Smooth muscle cell (in vitro differentiated cells): ENCODE data around the gene CIB4. TPM values are rescaled to one million over a fixed set of nuclear protein-coding genes. Genes with fewer than 3 reads are reported as not detected.

ENCODE experiments used
- DNase-seq: peaks from one replicate; lab custom pipeline; 2025; ENCODE audit not compliant: unreplicated experiment; lab: John Stamatoyannopoulos, UW
- H2AFZ ChIP-seq: fragments of 200-600 bp; sonication (generic); 2 replicates; pipeline ENCODE4 v1.6.0; 2016; ENCODE audit warnings: antibody characterized with exemption, low read depth, mild to moderate bottlenecking
- H3F3A ChIP-seq: fragments of 200-600 bp; sonication (generic); 2 replicates; pipeline ENCODE4 v1.6.0; 2017; ENCODE audit warnings: antibody characterized with exemption, low read depth
- H3K27ac ChIP-seq: fragments of 200-600 bp; sonication (generic); 2 replicates; pipeline ENCODE4 v1.5.1; 2016; ENCODE audit warnings: low read depth, mild to moderate bottlenecking
- H3K27me3 ChIP-seq: fragments of 200-600 bp; sonication (generic); 2 replicates; pipeline ENCODE4 v1.6.1; 2016; ENCODE audit warnings: low read depth, mild to moderate bottlenecking
- H3K36me3 ChIP-seq: fragments of 200-600 bp; sonication (generic); 2 replicates; pipeline ENCODE4 v1.5.1; 2016; ENCODE audit warnings: low read depth
- H3K4me1 ChIP-seq: fragments of 200-600 bp; sonication (generic); 2 replicates; pipeline ENCODE4 v1.5.1; 2016; ENCODE audit warnings: low read depth
- H3K4me2 ChIP-seq: fragments of 200-600 bp; sonication (generic); 2 replicates; pipeline ENCODE4 v1.6.0; 2016; ENCODE audit warnings: mild to moderate bottlenecking
- H3K4me3 ChIP-seq: fragments of 200-600 bp; sonication (generic); 2 replicates; pipeline ENCODE4 v1.5.1; 2016; ENCODE audit warnings: mild to moderate bottlenecking
- H3K79me2 ChIP-seq: fragments of 200-600 bp; sonication (generic); 2 replicates; pipeline ENCODE4 v1.6.0; 2016; ENCODE audit warnings: low read depth, mild to moderate bottlenecking
- H3K9ac ChIP-seq: fragments of 200-600 bp; sonication (generic); 2 replicates; pipeline ENCODE4 v1.6.0; 2016; ENCODE audit warnings: low read depth
- H3K9me3 ChIP-seq: fragments of 200-600 bp; sonication (generic); replicated peaks from 2 replicates; pipeline ENCODE4 v1.5.1; 2016; ENCODE audit warnings: low read depth
- H4K20me1 ChIP-seq: fragments of 200-600 bp; sonication (generic); 2 replicates; pipeline ENCODE4 v1.6.0; 2016; ENCODE audit warnings: low read depth
- CTCF ChIP-seq: fragments of 200-600 bp; sonication (generic); IDR thresholded peaks from 2 replicates; pipeline ENCODE4 v1.5.1; 2017; ENCODE audit warnings: borderline replicate concordance, mild to moderate bottlenecking, antibody characterized with exemption; ENCODE audit not compliant: insufficient read depth, poor library complexity, severe bottlenecking
- WGBS: methylation state at CpG from one replicate; pipeline ENCODE4 v1.1.7; 2016; ENCODE audit warnings: low lambda C conversion rate; 5-methylcytosine and 5-hydroxymethylcytosine counted together
- polyA plus RNA-seq: library from polyadenylated mRNA; unstranded; fragments of >200 nt; fragmentation: Nextera tagmentation; extraction: Ambion mirVana; gene quantifications from 2 replicates; pipeline ENCODE4 v1.2.1, GENCODE V29; 2016
- total RNA-seq: library from RNA; depleted of rRNA; stranded (reverse); fragments of >200 nt; gene quantifications from 2 replicates; pipeline ENCODE4 v1.2.3, GENCODE V29; 2014

The CIB4 gene
- total and polyA plus RNA-seq, 2 experiments from 2014 or later, result not detected

- no peaks in the 10 kb centered on the region for H3K9me3 ChIP-seq
- H3K4me3 ChIP-seq, result no peak overlapping the region
- no peak overlapping the region for H2AFZ ChIP-seq
- H3K36me3 ChIP-seq, result no peaks in the 10 kb centered on the region
- H3K79me2 ChIP-seq, result no peaks in the 10 kb centered on the region
- no peaks in the 10 kb centered on the region for H3K4me1 ChIP-seq
- H3K27me3 ChIP-seq, result peaks cover 17% of the 10 kb centered on the region
- no peak overlapping the region for H3K27ac ChIP-seq
- no peak for TF ChIP-seq CTCF
- no peak overlapping the region for H3K4me2 ChIP-seq
- 90% methylated on average over 11 of the region's 11 CpGs for WGBS
- no peaks in the 10 kb centered on the region for H3F3A ChIP-seq
- H3K9ac ChIP-seq, result no peak overlapping the region
- H4K20me1 ChIP-seq, result no peaks in the 10 kb centered on the region
- no peak for DNase-seq
Measured at GRCh38 chr2:26584656-26585055, 56.5 kb downstream of the CIB4 start.

- Histone ChIP-seq H3K27ac (no peak overlapping the region), H3K36me3 (no peaks in the 10 kb centered on the region), H2AFZ (no peak overlapping the region), H3K9ac (no peak overlapping the region), H3K4me3 (no peak overlapping the region), H3K4me2 (no peak overlapping the region), H4K20me1 (no peaks in the 10 kb centered on the region), H3F3A (no peaks in the 10 kb centered on the region), H3K9me3 (no peaks in the 10 kb centered on the region), H3K27me3 (peaks cover 13% of the 10 kb centered on the region), H3K79me2 (no peaks in the 10 kb centered on the region), H3K4me1 (no peaks in the 10 kb centered on the region)
- 84% methylated on average over 4 of the region's 4 CpGs for WGBS
- TF ChIP-seq CTCF, result no peak
- DNase-seq, result no peak
Measured at GRCh38 chr2:26584191-26584590, 57.0 kb downstream of the CIB4 start.

GRCh38 chr2:26583381-26583911 lies 57.7 kb downstream of the CIB4 start:
- WGBS, result 67% methylated on average over 8 of the region's 8 CpGs

More at GRCh38 chr2:26583381-26583911, 57.7 kb downstream of the CIB4 start:
- Histone ChIP-seq H3K36me3 (no peaks in the 10 kb centered on the region), H4K20me1 (no peaks in the 10 kb centered on the region), H2AFZ (no peak overlapping the region), H3K9ac (no peak overlapping the region), H3K27me3 (peaks cover 9% of the 10 kb centered on the region), H3K27ac (no peak overlapping the region), H3K4me2 (no peak overlapping the region), H3K9me3 (no peaks in the 10 kb centered on the region), H3F3A (no peaks in the 10 kb centered on the region), H3K4me1 (no peaks in the 10 kb centered on the region), H3K79me2 (no peaks in the 10 kb centered on the region), H3K4me3 (no peak overlapping the region)
- no peak for DNase-seq
- TF ChIP-seq CTCF, result no peak
